Measurements from ENCODE around the gene LMNTD2. TPM values are rescaled to one million over a fixed set of nuclear protein-coding genes. Genes with fewer than 3 reads are reported as not detected.

The LMNTD2 gene
- total RNA-seq, 1 donor from 2014 or later = 5.9 TPM

- peaks cover 22% of the 10 kb centered on the region for H3K27me3 ChIP-seq
- intact Hi-C loops (cut with DNase I) = loop anchor here (10.0 kb wide), 1 partner anchor 171 kb away; no protein-coding TSS in a partner anchor
- peaks cover 14% of the 10 kb centered on the region for H3K4me1 ChIP-seq
- no peaks in the 10 kb centered on the region for H3K9me3 ChIP-seq
- H3K4me3 ChIP-seq = no peak overlapping the region
- ATAC-seq (no peak), DNase-seq (no peak)
- no peak overlapping the region for H3K27ac ChIP-seq
- no peak for TF ChIP-seq CTCF (IDR thresholded peaks at IDR 0.05)
- H3K36me3 ChIP-seq = no peaks in the 10 kb centered on the region
Measured at GRCh38 chr11:553083-553987, 7.2 kb downstream of the LMNTD2 start.

GRCh38 chr11:551596-551995 lies 8.9 kb downstream of the LMNTD2 start:
- intact Hi-C loops (cut with DNase I) = loop anchor here (10.0 kb wide), 1 partner anchor 173 kb away; no protein-coding TSS in a partner anchor
- ATAC-seq = no peak

GRCh38 chr11:551131-551530 lies 9.4 kb downstream of the LMNTD2 start:
- Histone ChIP-seq H3K4me3 (no peak overlapping the region), H3K27ac (no peak overlapping the region), H3K27me3 (peaks cover 15% of the 10 kb centered on the region), H3K9me3 (no peaks in the 10 kb centered on the region), H3K36me3 (no peaks in the 10 kb centered on the region), H3K4me1 (peaks cover 14% of the 10 kb centered on the region)
- DNase-seq = no peak
- no peak for ATAC-seq
- intact Hi-C loops (cut with DNase I) = loop anchor here (10.0 kb wide), 1 partner anchor 174 kb away; no protein-coding TSS in a partner anchor
- TF ChIP-seq CTCF (IDR thresholded peaks at IDR 0.05) = no peak

More at GRCh38 chr11:551596-551995, 8.9 kb downstream of the LMNTD2 start:
- H3K36me3 ChIP-seq = no peaks in the 10 kb centered on the region
- no peak for TF ChIP-seq CTCF (IDR thresholded peaks at IDR 0.05)
- H3K9me3 ChIP-seq = no peaks in the 10 kb centered on the region
- peaks cover 20% of the 10 kb centered on the region for H3K27me3 ChIP-seq
- peaks cover 14% of the 10 kb centered on the region for H3K4me1 ChIP-seq
- no peak overlapping the region for H3K27ac ChIP-seq
- no peak for DNase-seq
- H3K4me3 ChIP-seq = no peak overlapping the region

- DNase-seq (no peak), ATAC-seq (no peak)
- Histone ChIP-seq H3K36me3 (no peaks in the 10 kb centered on the region), H3K9me3 (no peaks in the 10 kb centered on the region), H3K27ac (no peak overlapping the region), H3K27me3 (peaks cover 13% of the 10 kb centered on the region), H3K4me1 (peaks cover 13% of the 10 kb centered on the region), H3K4me3 (no peak overlapping the region)
- intact Hi-C loops (cut with DNase I) = loop anchor here (10.0 kb wide), 1 partner anchor 174 kb away; no protein-coding TSS in a partner anchor
- TF ChIP-seq CTCF (IDR thresholded peaks at IDR 0.05) = no peak
Measured at GRCh38 chr11:550746-551085, 9.8 kb downstream of the LMNTD2 start.

GRCh38 chr11:550021-550745 lies 10.4 kb downstream of the LMNTD2 start:
- ATAC-seq (no peak), DNase-seq (no peak)
- no peaks in the 10 kb centered on the region for H3K9me3 ChIP-seq
- H3K27me3 ChIP-seq = peaks cover 7% of the 10 kb centered on the region
- H3K4me1 ChIP-seq = peaks cover 8% of the 10 kb centered on the region
- no peak overlapping the region for H3K4me3 ChIP-seq
- H3K27ac ChIP-seq = no peak overlapping the region
- no peak for TF ChIP-seq CTCF (IDR thresholded peaks at IDR 0.05)
- intact Hi-C loops (cut with DNase I) = loop anchor here (10.0 kb wide), 1 partner anchor 175 kb away; no protein-coding TSS in a partner anchor
- no peaks in the 10 kb centered on the region for H3K36me3 ChIP-seq
